HPDE6-E6E7 (cell line): ENCODE results near the gene WWOX.
"Not testable (repeated sequence)": the region's sequence is repeated elsewhere in the genome, so short reads cannot be mapped to it uniquely, and the experiment has no call there.

Source experiments
- DNase-seq: peaks from one replicate; pipeline ENCODE4 v3.0.0; 2011; ENCODE audit warnings: missing footprints; ENCODE audit errors: extremely low spot score

Gene WWOX

GRCh38 chr16:78499399-78499798 is 399.9 kb downstream of the WWOX start:
- DNase-seq: no peak

GRCh38 chr16:78500659-78501270 is 401.3 kb downstream of the WWOX start:
- DNase-seq: no peak

- no peak for DNase-seq
Observed at GRCh38 chr16:78501744-78502143, 402.3 kb downstream of the WWOX start.

- DNase-seq: no peak
Observed at GRCh38 chr16:78502812-78503350, 403.4 kb downstream of the WWOX start.

- DNase-seq: no peak
Observed at GRCh38 chr16:78503602-78504001, 404.1 kb downstream of the WWOX start.

GRCh38 chr16:78504401-78504851 is 405.0 kb downstream of the WWOX start:
- no peak for DNase-seq

GRCh38 chr16:78505036-78505435 is 405.6 kb downstream of the WWOX start:
- no peak for DNase-seq

GRCh38 chr16:78505544-78506366 is 406.3 kb downstream of the WWOX start:
- DNase-seq: no peak

GRCh38 chr16:78506367-78507193 is 407.1 kb downstream of the WWOX start:
- no peak for DNase-seq

GRCh38 chr16:78507576-78507975 is 408.1 kb downstream of the WWOX start:
- DNase-seq: no peak

GRCh38 chr16:78509965-78510364 is 410.5 kb downstream of the WWOX start:
- DNase-seq: no peak

- no peak for DNase-seq
Observed at GRCh38 chr16:78510496-78510895, 411.0 kb downstream of the WWOX start.

- DNase-seq: no peak
Observed at GRCh38 chr16:78513838-78514237, 414.4 kb downstream of the WWOX start.

- DNase-seq: not testable (repeated sequence)
Observed at GRCh38 chr16:78514888-78515287, 415.4 kb downstream of the WWOX start.

GRCh38 chr16:78515421-78515820 is 416.0 kb downstream of the WWOX start:
- no peak for DNase-seq

GRCh38 chr16:78516006-78516736 is 416.7 kb downstream of the WWOX start:
- DNase-seq: no peak

- no peak for DNase-seq
Observed at GRCh38 chr16:78519896-78520295, 420.4 kb downstream of the WWOX start.

- DNase-seq: no peak
Observed at GRCh38 chr16:78520470-78520869, 421.0 kb downstream of the WWOX start.

- DNase-seq: no peak
Observed at GRCh38 chr16:78522327-78522726, 422.9 kb downstream of the WWOX start.

GRCh38 chr16:78523212-78523985 is 423.9 kb downstream of the WWOX start:
- DNase-seq: no peak
